ENCODE results near the gene LMX1B.

The LMX1B gene

DNA sequence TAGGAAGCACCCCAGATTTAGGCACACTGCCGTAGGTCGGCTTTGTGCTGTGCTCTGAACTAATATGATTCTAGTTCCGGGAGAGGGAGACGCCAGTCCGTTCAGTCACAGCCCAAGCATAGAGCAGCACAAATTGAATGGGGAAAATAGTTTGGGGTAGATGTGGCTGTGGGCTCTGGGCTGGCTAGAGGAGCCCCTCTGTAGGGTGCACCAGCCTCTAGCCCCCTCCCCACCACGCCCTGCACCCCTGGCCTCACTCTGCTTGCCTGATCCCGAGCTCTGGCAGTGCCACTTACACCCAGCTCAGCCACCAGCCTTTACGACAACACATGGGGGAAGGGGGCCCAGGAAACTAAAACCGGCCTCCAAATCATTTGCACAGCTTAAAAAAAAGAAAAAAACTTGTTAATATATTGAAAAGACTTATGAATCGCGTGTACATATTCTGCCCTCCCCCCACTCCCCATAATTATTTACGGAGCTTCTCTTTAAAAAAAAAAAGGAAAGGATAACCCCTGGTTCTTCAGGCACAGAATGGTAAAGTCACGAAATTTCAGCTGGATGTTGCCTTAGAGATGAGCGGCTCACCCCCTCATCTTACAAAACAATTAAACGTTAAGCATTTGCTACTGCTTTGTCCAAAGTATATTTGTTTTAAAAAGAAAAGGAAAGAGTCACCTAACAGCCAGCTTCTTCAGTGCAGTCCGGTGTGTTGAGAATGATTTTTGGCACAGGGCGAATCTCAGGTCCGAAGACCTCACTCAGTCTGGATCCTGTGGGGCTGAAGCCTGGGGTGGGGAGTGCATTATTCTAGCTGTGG is 3.5 kb downstream of the LMX1B start:
- TF ChIP-seq, protein P1, sequence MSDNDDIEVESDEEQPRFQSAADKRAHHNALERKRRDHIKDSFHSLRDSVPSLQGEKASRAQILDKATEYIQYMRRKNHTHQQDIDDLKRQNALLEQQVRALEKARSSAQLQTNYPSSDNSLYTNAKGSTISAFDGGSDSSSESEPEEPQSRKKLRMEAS (IDR thresholded peaks at IDR 0.05; ENCODE audit: low read depth, low read length): no peak
- DNase-seq (ENCODE audit: low read depth): no peak
- H3K4me3 ChIP-seq (ENCODE audit: low read depth, low read length): no peak overlapping the region

DNA sequence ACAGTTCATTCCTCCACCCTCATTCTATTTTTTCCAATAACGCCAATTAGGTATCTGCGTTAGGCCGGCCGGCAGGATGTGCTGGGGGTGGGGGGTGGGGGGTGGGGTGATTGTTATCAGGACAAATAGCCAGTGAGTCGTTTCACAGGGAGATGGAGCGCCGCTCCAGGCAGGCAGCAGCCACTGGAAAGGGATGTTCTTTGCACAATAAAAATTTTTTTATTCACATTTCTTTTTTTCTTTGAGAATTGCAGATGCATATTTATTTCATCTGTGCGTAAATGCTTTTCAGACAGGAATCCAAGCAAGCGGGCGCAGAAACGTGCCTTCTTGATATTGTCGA is 4.1 kb downstream of the LMX1B start:
- no peak overlapping the region for H3K4me3 ChIP-seq (ENCODE audit: low read depth, low read length)
- no peak for TF ChIP-seq CTCF (IDR thresholded peaks at IDR 0.05; ENCODE audit: low read depth, low read length)
- TF ChIP-seq, protein P1 (IDR thresholded peaks at IDR 0.05; ENCODE audit: low read depth, low read length): no peak
- TF ChIP-seq POLR2A (IDR thresholded peaks at IDR 0.05; ENCODE audit: extremely low read depth, insufficient read length): no peak
- no peak for TF ChIP-seq MYC (IDR thresholded peaks at IDR 0.05; ENCODE audit: low read depth, low read length)
- no peak for DNase-seq (ENCODE audit: low read depth)

GRCh38 chr9:126618190-126618584 is 4.5 kb downstream of the LMX1B start:
- no peak overlapping the region for H3K4me3 ChIP-seq (ENCODE audit: low read depth, low read length)
- DNase-seq (ENCODE audit: low read depth): no peak
- TF ChIP-seq, protein P1 (IDR thresholded peaks at IDR 0.05; ENCODE audit: low read depth, low read length): no peak
- no peak for TF ChIP-seq POLR2A (IDR thresholded peaks at IDR 0.05; ENCODE audit: extremely low read depth, insufficient read length)
- TF ChIP-seq MYC (IDR thresholded peaks at IDR 0.05; ENCODE audit: low read depth, low read length): no peak
- no peak for TF ChIP-seq CTCF (IDR thresholded peaks at IDR 0.05; ENCODE audit: low read depth, low read length)

DNA sequence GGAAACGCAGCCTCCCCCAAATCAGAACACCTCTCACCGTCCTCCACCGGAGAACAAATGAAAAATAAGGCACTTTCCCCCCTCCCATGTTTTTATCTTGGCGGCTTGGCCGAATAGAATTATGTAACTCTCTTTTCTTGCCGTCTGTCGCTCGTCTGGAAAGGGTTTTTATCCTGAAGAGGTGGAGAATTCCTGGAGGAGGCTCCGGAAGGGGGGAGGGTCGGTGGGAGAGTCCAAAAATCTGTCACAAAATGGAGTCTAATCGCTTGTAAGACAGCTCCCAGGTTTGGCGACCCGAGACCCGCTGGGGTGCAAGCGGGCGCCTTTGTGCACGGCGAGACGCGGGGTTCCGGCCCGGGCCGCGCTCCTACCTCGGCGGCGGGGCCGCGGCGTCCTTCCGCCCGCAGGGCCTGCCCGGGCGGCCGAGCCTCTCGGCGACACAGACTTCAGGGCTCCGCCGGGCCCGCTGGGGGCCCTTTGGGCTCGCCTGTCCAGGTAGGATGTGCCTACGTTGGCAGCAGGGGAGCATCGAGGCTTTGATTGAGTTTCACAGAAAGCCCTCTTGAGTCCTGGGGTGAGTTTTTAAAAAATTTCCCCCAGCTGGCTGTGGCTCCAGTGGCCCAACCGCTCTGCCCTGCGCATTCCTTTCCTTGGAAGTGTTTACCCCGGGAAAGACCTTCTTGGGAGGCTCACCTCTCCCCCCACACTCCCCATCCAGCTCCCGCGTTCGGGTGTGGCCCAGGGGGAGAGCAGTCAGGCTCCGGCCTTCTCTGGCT is 5.0 kb downstream of the LMX1B start:
- no peak for DNase-seq (ENCODE audit: low read depth)
- TF ChIP-seq, protein P1 (IDR thresholded peaks at IDR 0.05; ENCODE audit: low read depth, low read length): no peak
- TF ChIP-seq CTCF (IDR thresholded peaks at IDR 0.05; ENCODE audit: low read depth, low read length) (no peak), MYC (IDR thresholded peaks at IDR 0.05; ENCODE audit: low read depth, low read length) (no peak), POLR2A (IDR thresholded peaks at IDR 0.05; ENCODE audit: extremely low read depth, insufficient read length) (no peak)
- H3K4me3 ChIP-seq (ENCODE audit: low read depth, low read length): no peak overlapping the region

GRCh38 chr9:126619361-126620135 is 5.8 kb downstream of the LMX1B start:
- H3K4me3 ChIP-seq (ENCODE audit: low read depth, low read length): no peak overlapping the region
- no peak for DNase-seq (ENCODE audit: low read depth)
- TF ChIP-seq MYC (IDR thresholded peaks at IDR 0.05; ENCODE audit: low read depth, low read length): no peak
- TF ChIP-seq, protein P1 (IDR thresholded peaks at IDR 0.05; ENCODE audit: low read depth, low read length): no peak
- TF ChIP-seq POLR2A (IDR thresholded peaks at IDR 0.05; ENCODE audit: extremely low read depth, insufficient read length): no peak
- TF ChIP-seq CTCF (IDR thresholded peaks at IDR 0.05; ENCODE audit: low read depth, low read length): no peak
